DOHH2 (cell line): ENCODE measurements around the gene GAA.

ENCODE experiments used
- CTCF ChIP-seq: fragments of 200-600 bp; sonication (generic); IDR thresholded peaks from one replicate; pipeline ENCODE4 v1.5.1; 2014; ENCODE audit warnings: antibody characterized with exemption, mild to moderate bottlenecking, low read depth, low read length; ENCODE audit not compliant: poor library complexity, severe bottlenecking
- EZH2phosphoT487 ChIP-seq: fragments of 200-600 bp; sonication (generic); IDR thresholded peaks from 2 replicates; pipeline ENCODE4 v1.6.1; 2017; ENCODE audit warnings: borderline replicate concordance, mild to moderate bottlenecking, antibody characterized with exemption, low read length, moderate library complexity, mixed read lengths

- TF ChIP-seq EZH2phosphoT487 (no peak), CTCF (no peak)
These were observed 41.5 kb downstream of the GAA start for GRCh38 chr17:80142929-80143328.
